ENCODE results near the gene CPA1. TPM values are rescaled to one million over a fixed set of nuclear protein-coding genes. Genes with fewer than 3 reads are reported as not detected.

CPA1 gene
- total RNA-seq, 2 experiments from 2014 or later, result not detected

DNA sequence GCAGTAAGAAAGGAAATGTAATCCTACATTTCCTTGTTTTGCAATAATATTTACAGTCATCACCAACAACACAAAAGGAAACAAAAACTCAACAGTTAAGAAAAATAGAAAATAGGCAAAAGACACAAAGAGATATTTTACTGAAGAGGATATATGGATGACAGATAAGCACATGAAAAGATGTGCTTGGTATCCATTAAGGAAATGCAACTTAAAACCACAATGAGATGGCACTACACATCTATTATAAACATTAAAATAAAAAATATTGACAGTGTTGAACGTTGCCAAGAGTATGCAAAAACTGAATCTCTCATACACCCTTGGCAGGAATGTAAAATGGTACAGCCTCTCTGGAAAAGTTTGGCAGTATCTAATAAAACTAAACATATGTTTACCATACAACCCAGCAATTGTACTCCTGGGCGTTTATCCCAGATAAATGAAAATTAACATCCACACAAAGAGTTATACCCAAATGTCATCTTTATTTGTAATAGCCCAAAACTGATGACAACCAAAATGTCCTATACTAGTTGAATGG lies 55.1 kb downstream of the CPA1 start:
- Mint-ChIP-seq H3K27ac (peak overlapping the region; percentile 3), H3K27me3 (no peaks in the 10 kb centered on the region), H3K4me1 (ENCODE audit: low read depth) (peaks cover 30% of the 10 kb centered on the region), H3K4me3 (no peak overlapping the region), H3K36me3 (ENCODE audit: low read depth) (no peaks in the 10 kb centered on the region), H3K9me3 (no peaks in the 10 kb centered on the region)
- CTCF ChIA-PET, result no interaction called here
- no peak overlapping the region for H3K27ac ChIP-seq (ENCODE audit: low read depth in 1 of 2, low read length in 2 of 2)
- no peaks in the 10 kb centered on the region for H3K36me3 ChIP-seq (ENCODE audit: insufficient read depth, low read length)
- TF ChIP-seq, protein P1, sequence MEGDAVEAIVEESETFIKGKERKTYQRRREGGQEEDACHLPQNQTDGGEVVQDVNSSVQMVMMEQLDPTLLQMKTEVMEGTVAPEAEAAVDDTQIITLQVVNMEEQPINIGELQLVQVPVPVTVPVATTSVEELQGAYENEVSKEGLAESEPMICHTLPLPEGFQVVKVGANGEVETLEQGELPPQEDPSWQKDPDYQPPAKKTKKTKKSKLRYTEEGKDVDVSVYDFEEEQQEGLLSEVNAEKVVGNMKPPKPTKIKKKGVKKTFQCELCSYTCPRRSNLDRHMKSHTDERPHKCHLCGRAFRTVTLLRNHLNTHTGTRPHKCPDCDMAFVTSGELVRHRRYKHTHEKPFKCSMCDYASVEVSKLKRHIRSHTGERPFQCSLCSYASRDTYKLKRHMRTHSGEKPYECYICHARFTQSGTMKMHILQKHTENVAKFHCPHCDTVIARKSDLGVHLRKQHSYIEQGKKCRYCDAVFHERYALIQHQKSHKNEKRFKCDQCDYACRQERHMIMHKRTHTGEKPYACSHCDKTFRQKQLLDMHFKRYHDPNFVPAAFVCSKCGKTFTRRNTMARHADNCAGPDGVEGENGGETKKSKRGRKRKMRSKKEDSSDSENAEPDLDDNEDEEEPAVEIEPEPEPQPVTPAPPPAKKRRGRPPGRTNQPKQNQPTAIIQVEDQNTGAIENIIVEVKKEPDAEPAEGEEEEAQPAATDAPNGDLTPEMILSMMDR (IDR thresholded peaks at IDR 0.05), result no peak
- H3K4me3 ChIP-seq (ENCODE audit: low read length), result no peak overlapping the region
- H3K9me3 ChIP-seq (ENCODE audit: control insufficient read depth in 1 of 2, insufficient read depth in 1 of 2, low read length in 2 of 2), result no peaks in the 10 kb centered on the region
- POLR2A ChIA-PET, result no interaction called here
- ATAC-seq (ENCODE audit: poor library complexity) (no peak), DNase-seq (no peak)
- intact Hi-C loops (cut with DNase I, micrococcal nuclease), result loop anchor here in 1 of 2 experiments (10.0 kb wide), 1 partner anchor 821 kb away; the partner anchor contains the start of gene NRF1
- H3K27me3 ChIP-seq (ENCODE audit: control insufficient read depth in 1 of 2, insufficient read depth in 2 of 2, low read length in 2 of 2), result no peaks in the 10 kb centered on the region
- H3K4me1 ChIP-seq (ENCODE audit: insufficient read depth, low read length), result peaks cover 13% of the 10 kb centered on the region

- H3K27ac Mint-ChIP-seq, result peak overlapping the region; percentile 8
- peaks cover 6% of the 10 kb centered on the region for H3K36me3 Mint-ChIP-seq (ENCODE audit: low read depth)
- Histone ChIP-seq H3K9me3 (ENCODE audit: control insufficient read depth in 1 of 2, insufficient read depth in 1 of 2, low read length in 2 of 2) (no peaks in the 10 kb centered on the region), H3K4me1 (ENCODE audit: insufficient read depth, low read length) (peaks cover 16% of the 10 kb centered on the region), H3K36me3 (ENCODE audit: insufficient read depth, low read length) (no peaks in the 10 kb centered on the region), H3K27ac (ENCODE audit: low read depth in 1 of 2, low read length in 2 of 2) (no peak overlapping the region), H3K4me3 (ENCODE audit: low read length) (no peak overlapping the region), H3K27me3 (ENCODE audit: control insufficient read depth in 1 of 2, insufficient read depth in 2 of 2, low read length in 2 of 2) (no peaks in the 10 kb centered on the region)
- no peaks in the 10 kb centered on the region for H3K27me3 Mint-ChIP-seq
- POLR2A ChIA-PET, result interaction anchor here (1.0 kb wide), 1 partner anchor 10 kb away, joined by 3 read pairs; no protein-coding TSS in a partner anchor
- intact Hi-C loops (cut with DNase I, micrococcal nuclease), result loop anchor here in 1 of 2 experiments (10.0 kb wide), 1 partner anchor 821 kb away; the partner anchor contains the start of gene NRF1
- CTCF ChIA-PET, result no interaction called here
- H3K9me3 Mint-ChIP-seq, result no peaks in the 10 kb centered on the region
- TF ChIP-seq, protein P1 (IDR thresholded peaks at IDR 0.05), result no peak
- DNase-seq (no peak), ATAC-seq (ENCODE audit: poor library complexity) (no peak)
- peaks cover 38% of the 10 kb centered on the region for H3K4me1 Mint-ChIP-seq (ENCODE audit: low read depth)
- H3K4me3 Mint-ChIP-seq, result no peak overlapping the region
Observed at GRCh38 chr7:130436253-130436652, 56.0 kb downstream of the CPA1 start.

Other genes starting within 250 kb of the CPA1 start
- gene TMEM209, start 175.1 kb upstream of the CPA1 start, total RNA-seq, result 10 to 100 TPM; 18.3 to 18.8 TPM
- not detected for gene SSMEM1, start 172.6 kb upstream of the CPA1 start, total RNA-seq
- gene CPA2, start 113.6 kb upstream of the CPA1 start, total RNA-seq, result not detected
- gene CPA4, start 87.3 kb upstream of the CPA1 start, total RNA-seq, result not detected
- gene CPA5, start 35.7 kb upstream of the CPA1 start, total RNA-seq, result not detected
- 1 to 10 TPM; 3.3 to 4.8 TPM for gene CEP41, start 60.5 kb downstream of the CPA1 start, total RNA-seq
- gene MEST, start 111.6 kb downstream of the CPA1 start, total RNA-seq, result 1 to 10 TPM; 2.7 to 2.9 TPM